Right lobe of liver (tissue), 6 donors: Measurements from ENCODE around the gene NPHS1. TPM values are rescaled to one million over a fixed set of nuclear protein-coding genes. Genes with fewer than 3 reads are reported as not detected.

ENCODE experiments used
- ATAC-seq, 4 donors: fragments of 200-7000 bp; cut with Tn5 transposase; one replicate each; pipeline ENCODE4 v1.9.1; 2020; ENCODE audit warnings: mild to moderate bottlenecking in 4 of 4, moderate library complexity in 4 of 4
- DNase-seq, 3 donors: peaks; one replicate each; pipeline ENCODE4 v3.0.0-alpha.2; 2020
- H3K27ac ChIP-seq, 3 donors: fragments of 200-600 bp; one replicate each; pipeline ENCODE4 v1.8.0; 2022
- H3K27me3 ChIP-seq, 2 donors: fragments of 200-600 bp; one replicate each; pipeline ENCODE4 v1.8.0; 2022
- H3K36me3 ChIP-seq, 4 donors: fragments of 200-600 bp; sonication (generic) in 1 of 4; one replicate each; pipeline versions ENCODE4 v1.5.1 to v1.8.0; 2017 to 2022; ENCODE audit warnings: control low read depth in 1 of 4
- H3K4me1 ChIP-seq, 4 donors: fragments of 200-600 bp; sonication (generic) in 1 of 4; one replicate each; pipeline versions ENCODE4 v1.5.1 to v1.8.0; 2017 to 2022; ENCODE audit warnings: control low read depth in 1 of 4
- H3K4me3 ChIP-seq, 3 donors: fragments of 200-600 bp; one replicate each; pipeline ENCODE4 v1.8.0; 2022
- H3K9me3 ChIP-seq, 4 donors: fragments of 200-600 bp; sonication (generic) in 1 of 4; one replicate each; pipeline versions ENCODE4 v1.5.1 to v1.8.0; 2017 to 2022; ENCODE audit warnings: control low read depth in 1 of 4
- POLR2A ChIP-seq: fragments of 450-650 bp; IDR thresholded peaks from one replicate; pipeline ENCODE4 v1.6.1; 2017; ENCODE audit warnings: antibody characterized with exemption, mild to moderate bottlenecking
- WGBS: methylation state at CpG from one replicate; pipeline ENCODE4 v1.1.6; 2018; ENCODE audit warnings: low coverage, low lambda C conversion rate; ENCODE audit not compliant: insufficient coverage; ENCODE audit errors: missing lambda C conversion rate; 5-methylcytosine and 5-hydroxymethylcytosine counted together
- intact Hi-C, 2 donors: fragments of 100-400 bp; cut with DNase I; formaldehyde crosslinking; loops; one replicate each; pipeline versions ENCODE4 v1.11.2 to v1.14.1; 2022
- total RNA-seq, 6 experiments: library from RNA; depleted of rRNA in 2 of 6; stranded (reverse); fragments of >200 nt in 2 of 6; fragmentation: NEBNext Ultra II Directional in 3 of 6; extraction: Animal tissue kit (Norgen Biotek cat#: 25700) in 3 of 6; gene quantifications; one replicate each; pipeline versions ENCODE4 v1.1.0 to v1.2.4, GENCODE V29; 2016 to 2023
- TF ChIP-seq, protein P1 (sequence below), 4 donors: fragments of 200-600 bp in 3 of 4; fragments of 450-650 bp in 1 of 4; IDR thresholded peaks; one replicate each; pipeline versions ENCODE4 v1.5.1 to v1.8.0; 2016 to 2022; ENCODE audit warnings: antibody characterized with exemption in 4 of 4, mild to moderate bottlenecking in 2 of 4
- donor health status: DM: no; HTN: yes; CAD: no.
- donor health status: DM: no; HTN: no; CAD: no.
- donor health status: DM: no; HTN: no; CAD: no.
- donor health status: DM: no; HTN: yes; CAD: no.
- donor health status: DM: no; HTN: yes; CAD: no.

NPHS1 gene
- total RNA-seq, 6 experiments from 2014 or later, result not detected

GRCh38 chr19:35792888-35793287, 59.4 kb downstream of the NPHS1 start:
- intact Hi-C loops, result no loop called here
- 14% methylated on average over 1 of the region's 8 CpGs for WGBS
- H3K9me3 ChIP-seq, result no peaks in the 10 kb centered on the region
- H3K27ac ChIP-seq, result no peak overlapping the region
- TF ChIP-seq, protein P1, sequence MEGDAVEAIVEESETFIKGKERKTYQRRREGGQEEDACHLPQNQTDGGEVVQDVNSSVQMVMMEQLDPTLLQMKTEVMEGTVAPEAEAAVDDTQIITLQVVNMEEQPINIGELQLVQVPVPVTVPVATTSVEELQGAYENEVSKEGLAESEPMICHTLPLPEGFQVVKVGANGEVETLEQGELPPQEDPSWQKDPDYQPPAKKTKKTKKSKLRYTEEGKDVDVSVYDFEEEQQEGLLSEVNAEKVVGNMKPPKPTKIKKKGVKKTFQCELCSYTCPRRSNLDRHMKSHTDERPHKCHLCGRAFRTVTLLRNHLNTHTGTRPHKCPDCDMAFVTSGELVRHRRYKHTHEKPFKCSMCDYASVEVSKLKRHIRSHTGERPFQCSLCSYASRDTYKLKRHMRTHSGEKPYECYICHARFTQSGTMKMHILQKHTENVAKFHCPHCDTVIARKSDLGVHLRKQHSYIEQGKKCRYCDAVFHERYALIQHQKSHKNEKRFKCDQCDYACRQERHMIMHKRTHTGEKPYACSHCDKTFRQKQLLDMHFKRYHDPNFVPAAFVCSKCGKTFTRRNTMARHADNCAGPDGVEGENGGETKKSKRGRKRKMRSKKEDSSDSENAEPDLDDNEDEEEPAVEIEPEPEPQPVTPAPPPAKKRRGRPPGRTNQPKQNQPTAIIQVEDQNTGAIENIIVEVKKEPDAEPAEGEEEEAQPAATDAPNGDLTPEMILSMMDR (IDR thresholded peaks at IDR 0.05), result no peak
- no peak for TF ChIP-seq POLR2A
- no peaks in the 10 kb centered on the region for H3K36me3 ChIP-seq
- ATAC-seq (no peak), DNase-seq (no peak)
- no peak overlapping the region for H3K4me3 ChIP-seq
- H3K4me1 ChIP-seq, result peaks cover 0 to 4% (median 0%) of the 10 kb centered on the region in 4 donors
- no peaks in the 10 kb centered on the region for H3K27me3 ChIP-seq

DNA sequence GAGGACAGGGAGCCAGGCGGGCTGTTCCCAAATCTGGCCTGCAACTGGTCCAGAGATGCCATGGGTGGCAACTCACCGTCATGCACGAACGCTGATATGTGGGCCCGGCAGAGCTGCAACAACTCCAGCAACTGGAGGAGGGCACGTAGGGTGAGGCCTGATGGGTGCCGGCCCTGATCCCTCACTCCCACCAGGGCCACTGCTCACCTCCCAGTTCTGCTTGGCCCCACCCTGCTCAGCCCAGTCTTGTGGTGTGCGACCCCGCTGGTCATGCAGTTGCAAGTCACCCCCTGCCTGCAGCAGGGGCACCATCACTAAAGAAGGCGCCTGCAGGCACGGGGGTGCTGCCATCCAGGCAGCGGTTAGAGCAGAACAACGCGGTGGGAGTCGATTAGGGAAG, 60.0 kb downstream of the NPHS1 start:
- intact Hi-C loops, result no loop called here
- WGBS, result 87% methylated on average over 5 of the region's 15 CpGs
- no peaks in the 10 kb centered on the region for H3K36me3 ChIP-seq

DNA sequence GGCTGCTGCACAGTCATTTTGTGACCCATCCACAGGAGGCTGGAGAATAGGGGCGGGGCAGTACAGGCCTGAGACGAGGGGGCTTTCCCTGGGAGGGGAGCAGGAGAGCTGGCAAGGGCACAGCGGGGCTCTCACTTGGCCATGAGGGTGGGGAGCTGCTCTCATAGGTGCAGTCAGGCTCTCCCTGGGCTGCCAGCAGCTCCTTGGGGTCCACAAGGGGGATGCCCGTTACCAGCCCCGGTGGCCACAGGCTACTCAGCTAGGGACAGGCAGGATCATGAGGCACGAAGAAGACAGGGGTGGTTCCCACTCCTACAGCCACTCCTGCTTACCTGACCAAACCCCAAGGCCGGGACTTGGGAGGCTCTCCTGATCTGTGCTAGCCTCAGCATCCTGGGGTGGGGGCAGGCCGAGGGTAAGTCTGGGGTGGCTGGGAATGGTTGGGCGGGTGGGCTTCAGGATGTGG, 60.5 kb downstream of the NPHS1 start:
- intact Hi-C loops, result no loop called here
- no peaks in the 10 kb centered on the region for H3K9me3 ChIP-seq
- no peak for DNase-seq
- TF ChIP-seq, protein P1 (IDR thresholded peaks at IDR 0.05), result no peak
- no peak for TF ChIP-seq POLR2A
- H3K27me3 ChIP-seq, result no peaks in the 10 kb centered on the region
- H3K36me3 ChIP-seq, result no peaks in the 10 kb centered on the region
- ATAC-seq, result no peak
- H3K27ac ChIP-seq, result no peak overlapping the region
- 89% methylated on average over 5 of the region's 9 CpGs for WGBS
- peaks cover 0 to 4% (median 0%) of the 10 kb centered on the region in 4 donors for H3K4me1 ChIP-seq
- H3K4me3 ChIP-seq, result no peak overlapping the region

More for the DNA sequence above, 60.0 kb downstream of the NPHS1 start:
- Histone ChIP-seq H3K27ac (no peak overlapping the region), H3K4me3 (no peak overlapping the region), H3K27me3 (no peaks in the 10 kb centered on the region), H3K9me3 (no peaks in the 10 kb centered on the region), H3K4me1 (peaks cover 0 to 4% (median 0%) of the 10 kb centered on the region in 4 donors)
- no peak for ATAC-seq
- DNase-seq, result peak in 1 of 3 donors; percentile 44
- TF ChIP-seq, protein P1 (IDR thresholded peaks at IDR 0.05), result no peak
- no peak for TF ChIP-seq POLR2A

DNA sequence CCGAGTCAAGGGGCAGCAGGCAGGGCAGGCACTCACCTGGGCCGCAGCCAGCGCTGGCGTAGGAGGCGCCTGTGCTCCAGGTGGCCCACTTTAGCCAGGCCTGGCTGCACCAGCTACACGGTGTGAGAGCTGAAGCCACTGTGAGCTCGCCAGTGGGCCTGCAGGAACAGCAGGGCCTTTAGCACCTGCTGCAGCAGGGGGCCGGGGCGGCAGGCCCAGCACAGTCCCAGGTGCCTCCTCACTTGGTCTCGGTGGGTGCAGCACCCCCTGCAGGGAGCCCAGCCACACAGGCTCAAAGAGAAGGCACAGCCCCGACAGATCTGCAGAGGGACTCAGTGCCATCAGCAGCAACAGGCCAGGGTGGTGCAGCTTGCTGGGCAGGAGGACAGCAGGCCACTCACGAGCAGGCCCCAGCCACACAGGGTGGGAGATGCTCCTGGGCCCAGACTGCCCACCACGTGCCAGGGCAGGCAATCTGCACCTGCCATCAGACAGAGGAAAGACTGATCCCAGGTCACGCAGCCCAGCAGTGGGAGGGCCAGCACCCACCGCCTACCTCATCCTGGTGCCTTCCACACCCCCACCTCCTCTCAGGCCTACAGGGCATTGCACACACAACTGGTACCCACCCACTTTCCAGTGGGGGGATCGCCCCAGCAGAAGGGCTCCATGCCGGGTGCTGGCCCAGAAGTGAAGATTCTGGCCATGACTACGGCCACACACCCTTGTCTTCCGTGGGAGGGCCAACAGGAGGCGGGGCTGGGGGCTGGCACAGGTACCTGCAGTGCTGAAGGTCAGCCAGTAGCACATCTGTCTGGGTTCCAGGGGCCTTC, 61.1 kb downstream of the NPHS1 start:
- intact Hi-C loops, result no loop called here
- Histone ChIP-seq H3K4me3 (no peak overlapping the region), H3K36me3 (no peaks in the 10 kb centered on the region), H3K9me3 (no peaks in the 10 kb centered on the region), H3K27me3 (no peaks in the 10 kb centered on the region), H3K4me1 (peaks cover 0 to 4% (median 0%) of the 10 kb centered on the region in 4 donors), H3K27ac (no peak overlapping the region)
- DNase-seq, result peak in 1 of 3 donors; percentile 48
- ATAC-seq, result peak in 3 of 4 donors; percentile 19 to 37 (median 20)
- TF ChIP-seq, protein P1 (IDR thresholded peaks at IDR 0.05), result no peak
- no peak for TF ChIP-seq POLR2A
- no CpG with 5 or more reads among the region's 20 CpGs for WGBS
